Progenitor cell of endocrine pancreas (in vitro differentiated cells): Measurements from ENCODE around the gene SPTAN1. TPM values are rescaled to one million over a fixed set of nuclear protein-coding genes. Genes with fewer than 3 reads are reported as not detected.

ENCODE experiments used
- DNase-seq: peaks from one replicate; pipeline ENCODE4 v3.0.0; 2021; ENCODE audit warnings: low spot score; ENCODE audit not compliant: unreplicated experiment
- H3K27ac Mint-ChIP-seq: 2 replicates; pipeline ENCODE4 v1.8.0; 2021; ENCODE audit warnings: mild to moderate bottlenecking, moderate library complexity, mixed read lengths
- H3K27me3 Mint-ChIP-seq: 2 replicates; pipeline ENCODE4 v1.8.0; 2021; ENCODE audit warnings: mixed read lengths
- H3K36me3 Mint-ChIP-seq: 2 replicates; pipeline ENCODE4 v1.8.0; 2022; ENCODE audit warnings: mixed read lengths; ENCODE audit not compliant: insufficient read depth
- H3K4me1 Mint-ChIP-seq: 2 replicates; pipeline ENCODE4 v1.8.0; 2021; ENCODE audit warnings: low read depth, mixed read lengths
- H3K4me3 Mint-ChIP-seq: 2 replicates; pipeline ENCODE4 v1.8.0; 2021; ENCODE audit warnings: low read depth, mild to moderate bottlenecking, moderate library complexity, mixed read lengths
- H3K9me3 Mint-ChIP-seq: 2 replicates; pipeline ENCODE4 v1.8.0; 2021; ENCODE audit warnings: low read depth, mixed read lengths
- CTCF ChIP-seq: fragments of 200-600 bp; sonication (generic); IDR thresholded peaks from one replicate; pipeline ENCODE4 v1.5.0; 2021; ENCODE audit warnings: antibody characterized with exemption, mild to moderate bottlenecking; ENCODE audit not compliant: unreplicated experiment
- total RNA-seq: library from RNA; stranded (reverse); gene quantifications from 2 replicates; pipeline ENCODE4 v1.2.1, GENCODE V29; 2021

SPTAN1 gene
- total RNA-seq, 1 donor from 2014 or later = 448 TPM

- Mint-ChIP-seq H3K27ac (no peak overlapping the region), H3K27me3 (no peaks in the 10 kb centered on the region), H3K36me3 (peaks cover 36% of the 10 kb centered on the region), H3K4me3 (no peak overlapping the region), H3K9me3 (no peaks in the 10 kb centered on the region), H3K4me1 (no peaks in the 10 kb centered on the region)
- TF ChIP-seq CTCF = no peak
- no peak for DNase-seq
Measured at GRCh38 chr9:128607642-128608350, 55.4 kb downstream of the SPTAN1 start.

- no peak overlapping the region for H3K4me3 Mint-ChIP-seq
- no peak for TF ChIP-seq CTCF
- DNase-seq = no peak
- no peaks in the 10 kb centered on the region for H3K4me1 Mint-ChIP-seq
- no peaks in the 10 kb centered on the region for H3K27me3 Mint-ChIP-seq
- H3K9me3 Mint-ChIP-seq = no peaks in the 10 kb centered on the region
- H3K27ac Mint-ChIP-seq = no peak overlapping the region
- H3K36me3 Mint-ChIP-seq = peaks cover 35% of the 10 kb centered on the region
Measured at GRCh38 chr9:128610897-128611296, 58.5 kb downstream of the SPTAN1 start.

- Mint-ChIP-seq H3K4me1 (no peaks in the 10 kb centered on the region), H3K27me3 (no peaks in the 10 kb centered on the region), H3K36me3 (peaks cover 36% of the 10 kb centered on the region), H3K27ac (no peak overlapping the region), H3K4me3 (no peak overlapping the region), H3K9me3 (no peaks in the 10 kb centered on the region)
- TF ChIP-seq CTCF = no peak
- no peak for DNase-seq
Measured at GRCh38 chr9:128611600-128612394, 59.4 kb downstream of the SPTAN1 start.

GRCh38 chr9:128614728-128615127, 62.3 kb downstream of the SPTAN1 start:
- peaks cover 29% of the 10 kb centered on the region for H3K36me3 Mint-ChIP-seq
- no peaks in the 10 kb centered on the region for H3K9me3 Mint-ChIP-seq
- DNase-seq = no peak
- no peak for TF ChIP-seq CTCF
- H3K4me3 Mint-ChIP-seq = no peak overlapping the region
- no peaks in the 10 kb centered on the region for H3K4me1 Mint-ChIP-seq
- no peaks in the 10 kb centered on the region for H3K27me3 Mint-ChIP-seq
- H3K27ac Mint-ChIP-seq = no peak overlapping the region

GRCh38 chr9:128615571-128615970, 63.2 kb downstream of the SPTAN1 start:
- no peaks in the 10 kb centered on the region for H3K4me1 Mint-ChIP-seq
- H3K9me3 Mint-ChIP-seq = no peaks in the 10 kb centered on the region
- peak overlapping the region; percentile 41 for H3K27ac Mint-ChIP-seq
- H3K36me3 Mint-ChIP-seq = peaks cover 27% of the 10 kb centered on the region
- H3K27me3 Mint-ChIP-seq = no peaks in the 10 kb centered on the region
- no peak for DNase-seq
- no peak for TF ChIP-seq CTCF
- no peak overlapping the region for H3K4me3 Mint-ChIP-seq
